ENCODE measurements around the gene MBOAT7.
"Not testable (repeated sequence)": the region's sequence is repeated elsewhere in the genome, so short reads cannot be mapped to it uniquely, and the experiment has no call there.

The MBOAT7 gene

GRCh38 chr19:54193011-54193410 is 3.6 kb upstream of the MBOAT7 start:
- DNase-seq (ENCODE audit: insufficient read length) (no peak), FAIRE-seq (no peak)
- TF ChIP-seq TAF1 (IDR thresholded peaks at IDR 0.05; ENCODE audit: borderline replicate concordance, low read depth, low read length) (no peak), POLR2AphosphoS5 (IDR thresholded peaks at IDR 0.05; ENCODE audit: low read depth, low read length) (no peak), POLR2A (IDR thresholded peaks at IDR 0.05; ENCODE audit: low read depth, low read length) (no peak)

DNA sequence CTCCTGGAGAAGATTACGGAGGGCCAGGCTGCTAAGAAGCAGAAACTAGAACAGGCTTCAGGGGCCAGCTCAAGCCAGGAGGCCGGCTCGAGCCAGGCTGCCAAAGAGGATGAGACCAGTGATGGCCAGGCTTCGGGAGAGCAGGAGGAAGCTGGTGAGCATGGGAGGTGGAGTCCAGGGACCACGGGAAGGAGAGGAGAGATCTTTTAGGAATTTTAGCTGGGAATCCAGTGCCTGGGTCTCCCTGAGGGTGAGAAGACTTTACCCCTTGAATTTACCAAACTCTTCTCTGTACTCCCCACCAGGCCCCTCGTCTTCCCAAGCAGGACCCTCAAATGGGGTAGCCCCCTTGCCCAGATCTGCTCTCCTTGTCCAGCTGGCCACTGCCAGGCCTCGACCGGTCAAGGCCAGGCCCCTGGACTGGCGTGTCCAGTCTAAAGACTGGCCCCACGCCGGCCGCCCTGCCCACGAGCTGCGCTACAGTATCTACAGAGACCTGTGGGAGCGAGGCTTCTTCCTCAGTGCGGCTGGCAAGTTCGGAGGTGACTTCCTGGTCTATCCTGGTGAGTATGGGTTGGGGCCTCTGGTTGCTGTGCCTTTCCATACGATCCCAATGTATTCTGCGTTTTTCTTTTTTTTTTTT is 2.6 kb upstream of the MBOAT7 start:
- FAIRE-seq (no peak), DNase-seq (ENCODE audit: insufficient read length) (no peak)
- TF ChIP-seq TAF1 (IDR thresholded peaks at IDR 0.05; ENCODE audit: borderline replicate concordance, low read depth, low read length) (no peak), POLR2A (IDR thresholded peaks at IDR 0.05; ENCODE audit: low read depth, low read length) (no peak), POLR2AphosphoS5 (IDR thresholded peaks at IDR 0.05; ENCODE audit: low read depth, low read length) (no peak)

- no peak for FAIRE-seq
- TF ChIP-seq POLR2AphosphoS5 (IDR thresholded peaks at IDR 0.05; ENCODE audit: low read depth, low read length) (no peak), POLR2A (IDR thresholded peaks at IDR 0.05; ENCODE audit: low read depth, low read length) (peak; percentile 64; the same call in 1 of the 2 replicates)
- DNase-seq (ENCODE audit: insufficient read length) = peak; percentile 71
Measured at GRCh38 chr19:54191011-54191810, 1.8 kb upstream of the MBOAT7 start, which contains the start of gene TSEN34. Gene TSEN34 (plus strand): TSS chr19:54191308. CDS start chr19:54191365, 57 bp downstream.

DNA sequence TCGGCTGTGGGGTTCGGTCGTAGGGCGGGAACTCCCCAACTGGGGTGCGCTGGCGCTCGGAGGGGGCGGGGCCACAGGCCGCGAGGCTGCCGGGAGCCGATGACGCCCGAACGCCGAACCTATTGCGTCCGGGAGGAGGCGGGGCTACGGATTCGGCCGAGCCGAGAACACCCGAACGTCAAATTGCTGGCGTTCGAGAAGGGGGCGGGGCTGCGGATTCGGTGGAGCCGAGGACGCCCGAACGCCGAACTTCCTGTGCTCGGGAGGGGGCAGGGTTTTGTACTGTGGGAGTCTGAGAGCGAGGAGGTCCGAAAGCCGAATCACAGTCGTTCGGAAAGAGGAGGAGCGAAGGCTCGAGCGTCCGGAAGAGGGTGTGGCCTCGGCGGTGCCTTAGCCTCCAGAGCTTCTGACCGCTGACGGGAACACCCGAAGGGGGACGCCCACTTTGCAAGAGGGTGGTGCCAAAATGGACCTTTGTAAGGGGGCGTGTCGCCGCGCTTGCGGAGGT is 1.2 kb upstream of the MBOAT7 start:
- no peak for FAIRE-seq
- TF ChIP-seq TAF1 (IDR thresholded peaks at IDR 0.05; ENCODE audit: borderline replicate concordance, low read depth, low read length) = no peak
- TF ChIP-seq POLR2A (IDR thresholded peaks at IDR 0.05; ENCODE audit: low read depth, low read length) = no peak
- no peak for TF ChIP-seq POLR2AphosphoS5 (IDR thresholded peaks at IDR 0.05; ENCODE audit: low read depth, low read length)
- DNase-seq (ENCODE audit: insufficient read length) = peak; percentile 71

- TF ChIP-seq TAF1 (IDR thresholded peaks at IDR 0.05; ENCODE audit: borderline replicate concordance, low read depth, low read length) = no peak
- peak; percentile 82 for TF ChIP-seq POLR2A (IDR thresholded peaks at IDR 0.05; ENCODE audit: low read depth, low read length)
- peak; percentile 77 for TF ChIP-seq POLR2AphosphoS5 (IDR thresholded peaks at IDR 0.05; ENCODE audit: low read depth, low read length)
- FAIRE-seq (peak; percentile 99), DNase-seq (ENCODE audit: insufficient read length) (peak; percentile 71)
Measured at GRCh38 chr19:54189735-54190502, 539 bp upstream of the MBOAT7 start.

GRCh38 chr19:54188215-54188871 is 1.0 kb downstream of the MBOAT7 start:
- DNase-seq (ENCODE audit: insufficient read length) = no peak
- no peak for FAIRE-seq
- TF ChIP-seq POLR2A (IDR thresholded peaks at IDR 0.05; ENCODE audit: low read depth, low read length) = no peak
- TF ChIP-seq TAF1 (IDR thresholded peaks at IDR 0.05; ENCODE audit: borderline replicate concordance, low read depth, low read length) = no peak
- no peak for TF ChIP-seq POLR2AphosphoS5 (IDR thresholded peaks at IDR 0.05; ENCODE audit: low read depth, low read length)

DNA sequence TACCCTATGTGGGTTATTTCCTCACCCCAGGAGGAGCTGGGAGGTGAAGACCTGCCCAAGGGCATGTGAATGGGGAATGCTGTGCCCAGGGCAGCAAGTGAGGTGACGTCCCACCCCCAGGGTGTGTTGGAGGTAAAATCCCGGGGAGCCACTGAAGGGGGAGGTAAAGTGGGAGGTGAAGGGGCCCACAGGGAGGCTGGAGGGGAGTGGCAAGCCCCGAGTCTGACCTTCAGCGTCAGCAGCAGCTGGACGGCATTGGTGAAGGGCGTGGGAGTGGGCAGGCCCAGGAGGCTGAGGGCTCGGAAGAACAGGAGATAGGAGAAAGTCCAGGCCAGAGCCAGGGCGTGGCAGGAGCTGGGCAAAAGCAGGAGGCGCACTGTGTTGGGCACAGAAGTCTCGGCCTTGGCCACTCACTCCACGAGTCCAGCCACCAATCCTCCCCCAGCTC is 2.4 kb downstream of the MBOAT7 start:
- FAIRE-seq = no peak
- no peak for DNase-seq (ENCODE audit: insufficient read length)
- TF ChIP-seq POLR2A (IDR thresholded peaks at IDR 0.05; ENCODE audit: low read depth, low read length) (no peak), POLR2AphosphoS5 (IDR thresholded peaks at IDR 0.05; ENCODE audit: low read depth, low read length) (no peak), TAF1 (IDR thresholded peaks at IDR 0.05; ENCODE audit: borderline replicate concordance, low read depth, low read length) (no peak)

- DNase-seq (ENCODE audit: insufficient read length) (no peak), FAIRE-seq (no peak)
- TF ChIP-seq POLR2AphosphoS5 (IDR thresholded peaks at IDR 0.05; ENCODE audit: low read depth, low read length) = no peak
- TF ChIP-seq TAF1 (IDR thresholded peaks at IDR 0.05; ENCODE audit: borderline replicate concordance, low read depth, low read length) = no peak
- no peak for TF ChIP-seq POLR2A (IDR thresholded peaks at IDR 0.05; ENCODE audit: low read depth, low read length)
Measured at GRCh38 chr19:54186351-54186750, 3.0 kb downstream of the MBOAT7 start.

DNA sequence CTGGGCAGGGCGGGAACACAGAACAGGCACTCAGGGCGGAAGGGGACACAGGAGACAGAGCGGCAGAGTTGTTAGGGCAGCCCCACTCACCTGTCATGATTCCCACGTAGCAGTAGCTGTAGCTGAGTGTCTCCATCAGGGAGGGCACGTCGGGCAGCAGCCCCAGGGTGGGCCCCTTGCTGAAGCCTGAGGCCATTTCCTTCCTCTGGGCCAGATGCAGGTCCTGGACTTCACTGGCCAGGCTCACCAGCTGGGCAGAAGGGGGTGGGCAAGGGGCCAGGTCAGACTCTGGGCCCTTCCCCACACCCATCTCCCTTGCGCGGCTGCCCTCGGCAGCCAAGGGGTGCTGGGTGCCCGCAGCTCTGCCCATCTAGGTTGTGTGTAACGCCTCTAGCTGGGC is 5.9 kb downstream of the MBOAT7 start:
- TF ChIP-seq POLR2A (IDR thresholded peaks at IDR 0.05; ENCODE audit: low read depth, low read length) (no peak), TAF1 (IDR thresholded peaks at IDR 0.05; ENCODE audit: borderline replicate concordance, low read depth, low read length) (no peak), POLR2AphosphoS5 (IDR thresholded peaks at IDR 0.05; ENCODE audit: low read depth, low read length) (no peak)
- DNase-seq (ENCODE audit: insufficient read length) (no peak), FAIRE-seq (no peak)

DNA sequence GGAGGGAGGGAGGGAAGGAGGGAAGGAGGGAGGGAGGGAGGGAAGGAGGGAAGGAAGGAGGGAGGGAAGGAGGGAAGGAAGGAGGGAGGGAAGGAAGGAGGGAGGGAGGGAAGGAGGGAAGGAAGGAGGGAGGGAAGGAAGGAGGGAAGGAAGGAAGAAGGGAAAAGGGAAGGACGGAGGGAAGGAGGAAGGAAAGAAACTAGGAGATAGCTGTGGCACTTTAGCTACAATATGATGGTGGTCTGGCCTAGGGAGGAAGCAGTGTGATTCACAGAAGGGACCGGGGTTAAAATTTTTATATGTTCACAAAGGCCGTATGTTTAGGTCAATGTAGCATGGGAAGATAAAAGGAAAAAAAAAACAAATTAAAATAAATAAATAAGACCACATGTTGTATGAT is 7.5 kb downstream of the MBOAT7 start:
- not testable (repeated sequence) for DNase-seq (ENCODE audit: insufficient read length); FAIRE-seq

- no peak for FAIRE-seq
- TF ChIP-seq POLR2AphosphoS5 (IDR thresholded peaks at IDR 0.05; ENCODE audit: low read depth, low read length) (no peak), TAF1 (IDR thresholded peaks at IDR 0.05; ENCODE audit: borderline replicate concordance, low read depth, low read length) (no peak), POLR2A (IDR thresholded peaks at IDR 0.05; ENCODE audit: low read depth, low read length) (no peak)
Measured at GRCh38 chr19:54180691-54181091, 8.7 kb downstream of the MBOAT7 start.

More at GRCh38 chr19:54180691-54181091, 8.7 kb downstream of the MBOAT7 start:
- no peak for DNase-seq (ENCODE audit: insufficient read length)

Data from GM12892 (cell line).